HG02759 (cell line): Measurements from ENCODE around the gene RASL12.

Experiments
- ATAC-seq: cut with Tn5 transposase; IDR thresholded peaks from one replicate; pipeline ENCODE4 v1.9.1; 2021; ENCODE audit warnings: mild to moderate bottlenecking, moderate library complexity; ENCODE audit not compliant: unreplicated experiment

RASL12 gene

DNA sequence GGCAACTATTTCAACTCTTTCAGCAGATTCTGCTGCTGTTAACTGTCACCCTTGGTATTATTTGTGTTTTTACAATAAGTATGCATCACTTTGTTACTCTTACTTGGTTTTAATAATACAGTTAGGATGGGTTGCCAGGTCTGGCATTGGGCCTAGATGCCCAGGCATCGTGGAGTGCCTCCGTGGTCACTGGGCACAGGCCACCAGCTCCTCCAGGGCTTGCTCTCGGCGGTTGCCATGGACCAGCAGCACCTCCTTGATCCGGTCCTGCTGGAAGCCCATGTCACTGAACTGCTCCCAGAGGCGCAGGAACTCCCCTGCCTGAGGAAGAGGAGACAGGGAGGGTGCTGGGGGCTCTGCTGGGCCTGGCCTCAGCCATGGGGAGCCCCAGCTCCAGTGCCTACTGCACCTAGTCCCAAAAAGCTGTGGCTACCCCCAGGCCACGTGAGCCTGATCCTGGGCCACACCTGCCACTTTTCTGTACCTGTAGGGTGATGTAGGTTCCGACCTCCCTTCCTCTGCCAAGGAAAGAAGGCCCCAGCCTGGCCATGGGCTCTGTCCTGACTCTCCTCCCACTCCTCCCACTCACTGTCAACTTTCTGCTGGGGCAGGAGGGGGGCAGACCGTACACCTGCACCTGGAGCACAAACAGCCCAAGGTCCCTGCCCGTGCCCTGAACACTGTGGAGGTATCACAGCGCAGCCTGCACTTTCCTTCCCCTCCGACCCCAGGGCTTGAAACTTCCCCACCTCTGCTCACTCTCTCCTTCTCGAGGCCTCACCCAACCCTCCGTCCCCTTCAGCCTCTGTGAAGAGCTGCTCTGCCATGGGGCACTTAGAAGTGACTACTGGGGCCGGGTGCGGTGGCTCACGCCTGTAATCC is 25.4 kb upstream of the RASL12 start:
- no peak for ATAC-seq

DNA sequence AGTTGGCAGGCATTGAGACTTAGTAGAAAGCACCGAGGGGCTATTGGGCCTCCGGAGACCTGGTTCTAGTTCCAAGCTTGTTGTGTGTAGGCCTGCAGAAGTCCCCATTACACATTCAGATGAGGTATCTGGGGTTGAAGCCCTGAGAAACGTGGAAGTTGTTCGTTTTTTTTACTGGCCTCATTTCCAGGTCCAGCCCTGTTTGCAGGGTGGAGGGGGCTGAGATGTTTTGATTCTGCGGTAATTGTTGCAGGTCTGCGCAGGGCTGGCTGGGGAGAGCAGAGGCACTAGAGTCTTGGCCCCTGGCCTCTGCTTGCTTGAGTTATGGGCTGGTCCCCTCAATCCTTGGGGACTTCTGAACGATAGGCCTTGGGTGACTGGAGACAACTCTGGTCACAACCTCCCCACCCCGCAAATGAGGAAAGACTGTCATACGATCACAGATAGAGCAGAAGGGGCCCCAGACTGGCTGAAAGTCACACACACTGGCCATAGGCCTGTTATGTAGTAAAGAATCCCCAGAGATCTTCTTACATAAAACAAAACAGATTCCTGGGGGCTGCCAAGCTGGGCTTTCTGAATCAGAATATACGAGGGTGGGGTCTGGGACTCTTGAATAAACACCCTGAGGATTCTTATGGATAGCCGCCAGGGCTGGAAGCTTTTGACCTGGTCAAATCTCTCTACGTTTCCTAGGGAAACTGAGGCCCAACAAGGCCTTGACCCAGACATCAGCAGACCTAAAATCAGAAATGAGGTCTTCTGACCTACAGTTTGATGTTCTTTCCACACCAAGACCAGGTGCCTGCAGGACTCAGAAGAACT is 24.4 kb upstream of the RASL12 start:
- no peak for ATAC-seq

DNA sequence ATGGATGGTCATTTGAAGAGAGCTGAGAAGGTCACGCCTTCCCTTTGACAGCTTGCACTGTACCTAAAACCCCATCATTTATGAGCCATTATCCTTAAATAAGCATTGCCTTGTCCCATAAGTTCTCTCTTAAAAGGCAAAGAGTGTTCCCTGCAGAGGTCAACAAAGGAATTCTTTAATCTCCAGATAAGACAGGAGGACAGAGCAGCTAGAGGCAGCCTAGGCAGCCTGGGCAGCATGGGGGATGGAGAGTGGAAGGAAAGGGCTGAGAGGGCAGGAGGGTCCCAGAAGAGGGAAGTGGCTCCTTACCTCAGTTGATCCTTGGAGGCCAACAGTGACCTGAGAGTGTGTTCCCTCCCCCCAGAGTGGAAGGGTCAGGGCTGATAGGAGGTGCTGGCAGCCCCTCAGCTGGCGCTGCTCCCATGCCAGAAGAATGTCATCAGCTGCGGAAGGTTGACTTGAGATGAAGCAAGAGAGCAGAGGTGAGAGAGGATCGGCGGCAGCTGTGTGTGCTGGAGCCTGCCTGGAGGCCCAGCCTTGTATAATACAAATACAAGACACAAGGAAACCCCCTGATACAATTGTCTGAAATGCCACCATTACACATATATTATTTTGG is 21.5 kb upstream of the RASL12 start:
- ATAC-seq, result no peak

DNA sequence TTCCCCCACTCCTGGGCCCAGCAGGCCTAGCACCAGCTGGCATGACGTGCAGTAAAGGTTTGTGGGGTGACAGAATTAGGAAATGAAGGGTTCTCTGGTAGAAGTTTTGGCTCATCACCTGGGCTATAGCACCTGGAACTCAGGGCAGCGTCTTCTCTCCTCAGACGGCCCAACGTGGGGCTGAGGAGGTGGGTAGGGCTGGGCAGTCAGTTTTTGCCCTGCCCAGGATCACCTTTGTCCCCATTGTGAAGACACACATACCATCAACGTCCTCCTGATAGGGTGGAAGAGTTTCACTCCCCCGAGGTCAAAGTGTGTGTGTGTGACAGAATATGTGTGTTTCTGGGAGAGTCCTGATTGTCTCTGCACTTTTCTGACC is 20.8 kb upstream of the RASL12 start:
- no peak for ATAC-seq

DNA sequence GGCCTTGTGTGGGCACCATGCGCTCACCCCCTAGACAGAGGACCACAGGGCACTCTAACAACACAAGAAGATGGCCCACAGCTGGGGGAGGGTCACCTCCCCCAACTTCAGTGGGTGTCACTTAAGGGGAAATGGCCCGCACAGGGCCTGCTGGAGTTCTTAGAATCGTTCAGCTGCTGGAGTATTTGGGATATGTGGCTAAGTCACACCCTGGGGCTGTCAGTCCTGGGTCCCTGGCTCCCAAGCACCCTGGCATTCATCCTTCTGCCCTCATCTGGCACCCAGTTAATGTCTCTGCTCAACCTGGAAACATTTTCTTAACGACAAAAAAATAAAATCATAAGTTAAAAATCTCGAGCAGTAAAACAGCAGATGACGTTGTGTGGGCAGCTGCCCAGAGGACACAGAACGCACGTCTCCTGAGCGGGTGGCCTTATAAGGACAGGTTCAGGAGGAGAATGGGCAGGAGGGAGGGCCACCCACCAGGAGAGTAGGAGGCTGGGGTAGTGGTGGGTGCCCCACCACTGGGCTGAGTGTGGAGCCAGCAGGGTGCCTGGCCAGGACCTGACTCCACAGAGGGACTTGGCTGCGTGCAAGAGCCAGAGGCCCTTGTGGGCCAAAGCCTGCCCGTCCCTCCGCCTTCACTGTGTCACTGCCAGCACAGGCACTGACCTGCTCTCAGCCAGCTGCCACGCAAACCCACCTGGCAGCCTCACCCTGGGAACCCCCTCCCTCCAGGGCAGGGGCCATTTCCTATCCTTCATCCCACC is 20.3 kb upstream of the RASL12 start:
- ATAC-seq, result no peak

DNA sequence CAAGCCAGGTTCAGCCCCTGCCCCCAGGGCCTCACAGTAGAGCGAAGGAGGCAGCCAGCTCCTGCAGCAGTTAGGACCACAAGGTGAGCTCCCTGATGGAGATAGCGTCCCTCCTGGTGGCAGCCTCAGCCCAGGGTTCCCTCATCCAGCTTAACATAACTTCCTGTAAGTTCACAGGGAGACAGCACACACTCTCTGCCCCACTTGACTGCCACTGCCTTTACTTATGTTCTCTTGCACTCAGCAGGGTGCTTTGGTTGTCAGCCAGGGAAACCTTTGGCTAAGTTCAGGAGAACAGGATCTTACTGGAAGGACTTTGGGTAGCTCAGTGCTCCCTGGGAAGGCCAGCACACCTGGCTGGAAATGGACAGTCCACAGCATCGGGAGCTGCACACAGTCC is 19.6 kb upstream of the RASL12 start:
- no peak for ATAC-seq

DNA sequence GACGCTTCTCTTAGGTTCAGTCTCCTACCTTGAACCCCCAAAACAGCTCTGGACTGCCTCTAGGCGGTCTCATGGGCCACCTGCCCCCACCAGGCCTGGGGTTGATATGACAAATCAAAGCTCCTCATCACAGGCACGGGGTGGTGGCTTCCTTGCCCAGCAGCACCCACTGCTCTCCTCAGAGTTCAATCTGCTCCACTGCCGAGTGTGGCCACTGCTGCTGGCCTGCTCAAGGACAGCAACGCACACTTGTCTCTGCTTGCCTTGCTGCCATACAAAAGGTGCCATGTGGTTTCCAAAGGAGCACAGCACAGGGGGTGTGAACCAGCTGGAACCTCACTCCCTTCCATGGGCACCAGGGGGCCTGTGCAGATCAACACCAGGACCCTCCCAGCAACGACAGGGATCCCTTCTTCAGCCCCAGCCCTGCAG is 18.9 kb upstream of the RASL12 start:
- ATAC-seq, result no peak

DNA sequence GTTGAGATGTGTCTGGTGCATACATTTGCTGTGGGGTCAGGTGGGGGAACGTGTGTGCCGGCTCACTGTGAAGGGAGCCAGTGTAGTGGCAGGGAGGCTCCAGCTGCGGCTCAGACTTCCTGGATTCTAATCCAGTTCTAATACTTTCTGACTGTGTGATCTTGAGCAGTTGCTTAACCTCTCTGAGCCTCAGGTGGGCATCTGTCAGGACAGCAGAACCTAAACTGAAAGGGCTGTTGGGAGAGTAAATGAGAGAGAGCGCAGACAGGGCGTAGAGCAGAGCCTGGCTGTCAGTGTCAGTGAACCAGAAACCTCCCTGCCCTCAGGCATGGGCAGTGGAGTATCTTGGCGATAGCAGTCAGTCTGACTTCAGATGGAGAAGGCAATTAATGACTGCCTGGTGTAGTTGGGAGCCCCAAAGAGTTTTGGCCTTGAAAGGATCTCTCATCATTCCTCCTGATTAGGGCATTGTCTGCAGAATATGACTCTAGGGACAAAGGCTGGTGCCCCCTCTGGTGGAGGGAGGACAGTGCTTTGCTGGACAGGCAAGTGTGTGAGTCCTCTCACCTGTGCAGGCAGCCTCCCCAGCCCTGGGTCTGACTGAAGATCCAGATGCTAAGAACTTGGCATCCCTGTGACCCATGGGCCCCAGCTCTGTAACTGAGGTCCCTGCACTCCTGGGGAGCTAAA is 18.3 kb upstream of the RASL12 start:
- no peak for ATAC-seq

DNA sequence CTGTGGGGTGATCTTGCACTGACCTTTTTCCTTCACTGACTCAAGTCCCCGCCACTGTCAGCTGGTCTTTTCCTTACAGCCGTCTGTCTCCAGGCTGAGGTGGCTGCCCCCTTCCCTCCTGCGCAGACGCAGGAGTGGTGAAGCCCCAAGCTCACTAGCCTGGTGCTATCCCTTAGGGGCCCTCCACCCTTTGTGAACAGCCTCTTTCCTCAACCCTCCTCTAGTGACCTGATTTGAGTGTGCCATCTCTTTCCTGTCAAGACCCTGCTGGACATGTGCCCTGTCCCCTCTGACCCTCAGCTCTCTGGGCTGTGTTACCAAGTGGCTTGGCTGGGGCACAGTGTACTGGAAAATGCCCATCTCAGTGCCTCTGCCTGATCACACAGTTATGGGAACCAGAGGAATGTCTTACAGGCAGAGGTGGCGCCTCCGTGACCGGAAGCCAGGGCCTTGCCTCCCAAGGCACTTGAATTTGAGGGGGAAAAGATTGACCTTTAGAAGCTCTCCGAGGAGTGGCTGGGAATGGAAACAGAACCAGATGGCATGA is 17.5 kb upstream of the RASL12 start:
- ATAC-seq, result no peak

DNA sequence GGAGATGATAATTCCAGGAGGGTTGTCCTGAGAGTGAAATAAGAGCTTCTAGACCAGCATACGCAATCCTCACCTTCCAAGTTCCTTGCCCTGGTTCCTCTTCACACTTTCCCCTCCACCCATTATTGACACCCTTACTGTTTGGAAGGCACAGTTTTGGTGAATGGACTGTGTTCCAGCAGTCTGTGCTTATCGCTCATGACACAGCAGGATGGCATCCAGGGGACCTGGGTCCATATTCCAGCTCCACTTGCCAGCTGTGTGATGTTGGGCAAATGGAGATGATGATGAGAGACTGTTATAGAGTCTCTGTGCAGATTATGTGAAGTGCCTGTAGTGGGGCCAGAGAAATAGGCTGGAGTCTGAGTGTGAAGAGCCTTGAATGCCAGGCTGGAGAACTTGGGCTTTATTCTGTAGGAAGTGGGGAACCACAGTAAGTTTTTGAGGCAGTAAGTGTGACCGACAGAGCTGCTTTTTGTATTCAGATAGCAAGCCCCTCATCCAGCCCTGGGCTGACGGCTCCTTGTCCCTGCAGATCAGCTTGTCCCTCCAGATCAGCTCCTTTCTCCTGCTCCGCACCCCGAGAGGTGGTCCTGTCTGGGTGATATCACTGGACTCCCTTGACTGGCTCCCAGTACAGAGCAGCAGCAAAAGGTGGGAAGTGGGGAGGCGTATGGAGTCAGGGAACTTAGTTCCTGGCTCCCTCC is 16.9 kb upstream of the RASL12 start:
- ATAC-seq, result no peak

DNA sequence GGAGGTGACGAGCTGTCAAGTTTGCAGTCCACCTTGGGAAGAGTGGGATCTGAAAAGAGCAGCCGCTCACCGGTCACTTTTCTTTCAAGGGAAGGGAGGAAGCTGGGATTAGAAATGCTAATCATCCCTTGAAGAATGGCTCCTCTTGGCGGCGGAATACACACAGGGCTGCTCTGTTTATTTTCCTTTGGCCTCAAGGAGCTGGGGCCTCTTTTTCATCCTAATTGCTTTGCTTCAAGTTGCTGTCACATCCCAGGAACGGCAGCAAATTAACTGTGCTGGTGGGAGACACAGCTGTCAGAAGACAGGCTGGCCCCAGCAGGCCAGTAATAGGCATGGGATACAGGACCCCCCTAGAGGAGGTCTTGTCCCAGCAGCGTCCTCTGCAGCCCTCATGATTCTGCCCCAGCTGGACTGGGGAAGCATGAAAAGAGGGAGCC is 15.5 kb upstream of the RASL12 start:
- ATAC-seq, result no peak

DNA sequence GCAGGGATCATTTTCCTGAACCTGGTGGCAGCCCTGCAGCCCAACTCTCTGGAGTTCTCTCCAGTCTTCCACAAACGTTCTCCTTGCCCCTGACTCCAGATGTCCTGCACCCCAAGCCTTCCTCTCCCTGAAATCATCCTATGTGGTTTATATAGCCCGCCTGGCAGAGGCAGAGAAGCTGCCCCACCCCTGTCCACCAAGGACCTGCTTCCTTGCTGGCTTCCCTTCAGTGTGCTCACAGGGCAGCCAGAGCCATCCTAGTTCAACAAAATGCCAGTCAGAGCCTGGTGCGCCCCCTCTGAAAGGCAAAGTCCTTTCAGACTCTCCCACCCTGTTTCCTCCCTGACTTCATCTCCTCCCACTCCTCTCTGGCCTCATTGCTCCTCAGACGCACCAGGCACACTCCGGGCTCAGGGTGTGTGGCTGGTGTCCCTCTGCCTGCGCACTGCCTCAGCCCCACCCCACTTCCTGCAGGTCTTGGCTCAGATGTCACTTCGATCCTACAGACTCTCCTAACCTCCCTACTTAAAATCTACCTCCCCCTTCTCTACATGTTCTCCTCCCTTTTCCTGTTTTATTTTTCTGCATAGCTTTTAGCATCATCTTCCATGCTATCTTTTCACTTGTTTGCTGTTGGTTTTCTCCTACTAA is 14.6 kb upstream of the RASL12 start:
- no peak for ATAC-seq

DNA sequence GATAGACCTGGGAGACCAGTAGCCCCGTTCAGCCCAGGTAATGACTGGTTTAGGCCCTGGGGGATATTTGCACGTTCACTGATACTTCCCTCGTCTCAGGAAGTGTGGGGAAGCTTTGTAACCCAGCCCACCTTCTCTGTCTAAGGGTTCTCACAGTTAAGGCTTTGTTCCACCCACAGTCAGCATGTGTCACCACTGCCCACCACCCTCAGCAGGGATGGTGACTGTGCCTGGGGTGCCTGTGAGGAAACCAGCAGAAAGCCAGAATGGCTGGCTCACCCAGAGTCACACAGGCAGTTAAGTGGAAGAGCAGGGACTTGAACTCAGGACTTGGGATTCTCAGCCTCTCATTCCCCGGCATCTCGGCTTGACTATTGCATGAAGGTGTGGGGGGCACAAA is 14.0 kb upstream of the RASL12 start:
- no peak for ATAC-seq

DNA sequence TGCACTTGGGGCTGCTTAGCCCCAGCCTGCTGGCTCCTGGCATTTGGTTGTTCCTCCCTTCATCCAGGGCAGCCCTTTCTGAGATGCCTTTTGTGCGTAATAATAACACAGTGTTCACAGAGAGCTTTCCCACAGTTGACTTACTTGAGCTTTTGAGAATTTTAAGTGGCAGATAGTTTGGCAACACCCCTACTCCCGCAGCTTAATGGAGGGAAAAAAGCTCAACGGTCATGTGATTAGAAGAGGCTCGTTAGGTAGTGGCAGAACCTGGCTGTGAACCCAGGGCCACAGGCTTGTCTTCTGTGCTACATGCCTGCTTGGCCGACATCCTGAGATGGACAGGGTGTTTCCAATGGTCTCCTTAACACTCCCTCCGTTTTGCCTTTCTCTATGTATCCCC is 13.5 kb upstream of the RASL12 start:
- no peak for ATAC-seq

DNA sequence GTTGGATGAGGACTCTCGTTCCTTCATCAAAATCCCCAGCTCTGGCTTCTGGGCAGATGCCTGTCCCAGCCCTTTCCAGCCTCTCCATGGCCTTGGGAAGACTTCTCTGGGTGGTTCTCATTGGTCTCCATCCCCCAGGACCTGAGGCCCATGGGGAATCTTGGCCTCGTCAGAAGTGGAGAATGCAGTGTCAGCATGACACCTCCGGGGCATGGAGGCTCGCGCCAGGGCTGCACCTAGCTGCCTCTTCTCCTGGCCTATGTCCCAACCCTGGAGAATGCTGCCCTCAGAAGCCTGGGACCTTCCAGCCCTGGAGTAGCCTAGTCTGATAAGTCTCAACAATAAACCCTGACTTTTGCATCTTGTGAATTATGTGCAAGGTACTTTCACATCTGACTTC is 11.8 kb upstream of the RASL12 start:
- no peak for ATAC-seq

DNA sequence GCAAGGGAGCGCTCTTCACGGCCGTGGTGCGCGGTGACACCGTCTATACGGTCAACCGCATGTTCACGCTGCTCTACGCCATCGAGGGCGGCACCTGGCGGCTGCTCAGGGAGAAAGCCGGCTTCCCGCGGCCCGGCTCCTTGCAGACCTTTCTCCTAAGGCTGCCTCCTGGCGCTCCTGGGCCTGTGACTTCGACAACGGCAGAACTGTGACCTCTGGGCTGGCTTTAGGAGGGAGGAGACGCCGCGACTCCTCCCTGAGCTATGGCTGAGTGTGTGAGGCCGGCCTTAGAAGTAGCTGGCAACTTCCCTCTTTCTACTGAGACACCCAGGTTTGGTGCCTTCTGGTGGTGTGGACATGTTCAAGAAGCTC is 10.2 kb upstream of the RASL12 start:
- no peak for ATAC-seq

DNA sequence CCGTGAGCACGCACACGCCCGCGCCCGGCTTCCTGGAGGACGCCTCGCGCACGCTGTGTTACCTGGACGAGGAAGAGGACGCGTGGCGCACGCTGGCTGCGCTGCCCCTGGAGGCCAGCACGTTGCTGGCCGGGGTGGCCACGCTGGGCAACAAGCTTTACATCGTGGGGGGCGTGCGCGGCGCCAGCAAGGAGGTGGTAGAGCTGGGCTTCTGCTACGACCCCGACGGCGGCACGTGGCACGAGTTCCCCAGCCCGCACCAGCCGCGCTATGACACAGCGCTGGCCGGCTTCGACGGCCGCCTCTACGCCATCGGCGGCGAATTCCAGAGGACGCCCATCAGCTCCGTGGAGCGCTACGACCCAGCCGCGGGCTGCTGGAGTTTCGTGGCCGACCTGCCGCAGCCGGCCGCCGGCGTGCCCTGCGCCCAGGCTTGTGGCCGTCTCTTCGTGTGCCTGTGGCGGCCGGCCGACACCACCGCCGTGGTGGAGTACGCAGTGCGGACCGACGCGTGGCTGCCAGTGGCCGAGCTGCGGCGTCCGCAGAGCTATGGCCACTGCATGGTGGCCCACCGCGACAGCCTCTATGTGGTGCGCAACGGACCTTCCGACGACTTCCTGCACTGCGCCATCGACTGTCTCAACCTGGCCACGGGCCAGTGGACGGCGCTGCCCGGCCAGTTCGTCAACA is 9.6 kb upstream of the RASL12 start:
- no peak for ATAC-seq

DNA sequence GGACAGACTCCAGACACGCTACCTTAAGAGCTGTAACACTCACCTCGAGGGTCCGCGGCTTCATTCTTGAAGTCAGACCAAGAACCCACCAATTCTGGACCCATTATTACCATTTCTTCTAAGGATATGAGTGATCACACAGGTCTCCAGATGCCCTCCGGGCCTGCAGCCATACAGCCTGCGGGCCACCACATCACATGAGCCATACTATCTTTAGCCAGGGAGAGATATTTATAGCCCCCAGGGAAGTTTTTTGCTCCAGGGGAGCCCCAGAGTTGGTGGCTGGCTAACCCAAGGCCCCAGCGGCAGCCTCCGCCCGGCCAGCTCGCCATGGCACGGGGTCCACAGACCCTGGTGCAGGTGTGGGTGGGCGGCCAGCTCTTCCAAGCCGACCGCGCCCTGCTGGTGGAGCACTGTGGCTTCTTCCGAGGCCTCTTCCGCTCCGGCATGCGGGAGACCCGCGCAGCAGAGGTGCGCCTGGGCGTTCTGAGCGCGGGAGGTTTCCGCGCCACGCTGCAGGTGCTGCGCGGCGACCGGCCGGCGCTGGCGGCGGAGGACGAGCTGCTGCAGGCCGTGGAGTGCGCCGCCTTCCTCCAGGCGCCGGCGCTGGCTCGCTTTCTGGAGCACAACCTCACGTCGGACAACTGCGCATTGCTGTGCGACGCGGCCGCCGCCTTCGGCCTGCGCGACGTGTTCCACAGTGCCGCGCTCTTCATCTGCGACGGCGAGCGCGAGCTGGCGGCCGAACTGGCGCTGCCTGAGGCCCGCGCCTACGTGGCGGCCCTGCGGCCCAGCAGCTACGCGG is 8.9 kb upstream of the RASL12 start, which contains the start of gene KBTBD13:
KBTBD13 (plus strand) TSS at position 261 of the 805 bp plus-strand sequence; CDS start at position 331, 70 bp downstream.
- no peak for ATAC-seq
